HepG2 (cell line): ENCODE data around the gene NEK8. TPM values are rescaled to one million over a fixed set of nuclear protein-coding genes. Genes with fewer than 3 reads are reported as not detected.

ENCODE experiments used
- ATAC-seq: fragments of 200-7000 bp; cut with Tn5 transposase; 3 replicates; pipeline ENCODE4 v1.9.1; 2020; ENCODE audit warnings: mild to moderate bottlenecking, moderate library complexity
- BruUV-seq: library from RNA; stranded (reverse); fragments of 400-500 nt; replicated peaks from 2 replicates; lab custom pipeline; 2021; lab: Mats Ljungman, UMichigan
- CTCF ChIA-PET: fragments of 300-600 bp; formaldehyde crosslinking; extraction: SDS; loops from one replicate; lab custom pipeline; 2021; ENCODE audit warnings: low total read pairs, inconsistent platforms, low intra/inter-chr PET ratio; lab: Yijun Ruan, JAX
- POLR2A ChIA-PET: fragments of 350-600 bp; sonication (Branson Sonifier 250); formaldehyde crosslinking; loops from one replicate; lab custom pipeline; 2020; ENCODE audit warnings: antibody characterized with exemption, inconsistent platforms; lab: Yijun Ruan, JAX
- DNase-seq: peaks from one replicate; pipeline ENCODE4 v3.0.0-alpha.2; 2015; ENCODE audit warnings: low spot score
- FAIRE-seq: peaks from 3 replicates; lab custom pipeline; 2011; peaks lifted over from hg19 to GRCh38; lab: Jason Lieb, UNC
- H2AFZ ChIP-seq: one replicate; pipeline ENCODE4 v1.6.1; 2011; ENCODE audit warnings: low read length, inconsistent platforms
- H3K27ac ChIP-seq: fragments of 300-600 bp; 3 replicates; pipeline ENCODE4 v1.8.0; 2011; ENCODE audit warnings: mixed run types, mild to moderate bottlenecking, mixed read lengths, low read length, inconsistent platforms; ENCODE audit not compliant: insufficient read depth; ENCODE audit errors: extremely low read length
- H3K27me3 ChIP-seq, 2 experiments: fragments of 200-600 bp in 1 of 2; 2 replicates in 1 of 2; 3 replicates in 1 of 2; pipeline versions ENCODE4 v1.6.0 to v1.8.0; 2011; ENCODE audit warnings: low read length in 2 of 2, mild to moderate bottlenecking in 2 of 2, moderate library complexity in 2 of 2, inconsistent platforms in 1 of 2; ENCODE audit not compliant: insufficient read depth in 2 of 2, control insufficient read depth in 1 of 2
- H3K36me3 ChIP-seq, 2 experiments: fragments of 200-600 bp in 1 of 2; replicated peaks in 1 of 2; 2 replicates in 1 of 2; 3 replicates in 1 of 2; pipeline versions ENCODE4 v1.5.1 to v1.8.0; 2011; ENCODE audit warnings: low read length in 2 of 2, inconsistent platforms in 1 of 2; ENCODE audit not compliant: insufficient read depth in 2 of 2, control insufficient read depth in 1 of 2
- H3K4me1 ChIP-seq: 2 replicates; pipeline ENCODE4 v1.5.1; 2012; ENCODE audit warnings: low read length, inconsistent platforms; ENCODE audit not compliant: insufficient read depth
- H3K4me2 ChIP-seq: 2 replicates; pipeline ENCODE4 v1.6.0; 2011; ENCODE audit warnings: low read depth, low read length, inconsistent platforms
- H3K4me3 ChIP-seq, 3 experiments: fragments of 200-600 bp in 1 of 3; sonication (generic), shearing (Covaris generic) in 1 of 3; replicated peaks in 1 of 3; 2 replicates each; pipeline ENCODE4 v1.5.1; 2011 to 2016; ENCODE audit warnings: low read length in 3 of 3, inconsistent platforms in 2 of 3, low read depth in 2 of 3, mild to moderate bottlenecking in 2 of 3, control low read depth in 1 of 3, mixed read lengths in 1 of 3; ENCODE audit not compliant: insufficient read depth in 1 of 3
- H3K79me2 ChIP-seq: one replicate; pipeline ENCODE4 v1.6.1; 2011; ENCODE audit warnings: low read length, inconsistent platforms; ENCODE audit not compliant: insufficient read depth
- H3K9ac ChIP-seq: 2 replicates; pipeline ENCODE4 v1.6.0; 2011; ENCODE audit warnings: mild to moderate bottlenecking, low read depth, low read length, inconsistent platforms; ENCODE audit not compliant: insufficient read depth
- H3K9me3 ChIP-seq: 2 replicates; pipeline ENCODE4 v1.5.1; 2012; ENCODE audit warnings: mild to moderate bottlenecking, low read length
- H4K20me1 ChIP-seq: 2 replicates; pipeline ENCODE4 v1.6.0; 2011; ENCODE audit warnings: inconsistent platforms, mild to moderate bottlenecking, low read length, moderate library complexity; ENCODE audit not compliant: insufficient read depth
- CENPT ChIP-seq: sonication (generic); formaldehyde crosslinking; IDR thresholded peaks from 2 replicates; pipeline ENCODE4 v1.8.0; 2022; ENCODE audit warnings: low read depth, mild to moderate bottlenecking, moderate library complexity, missing genetic modification reagents
- EEA1 ChIP-seq: sonication (generic); formaldehyde crosslinking; IDR thresholded peaks from 2 replicates; pipeline ENCODE4 v1.5.1; 2020; ENCODE audit warnings: mild to moderate bottlenecking, missing genetic modification reagents, borderline replicate concordance
- FOXA1 ChIP-seq, 2 experiments: fragments of 450-650 bp in 1 of 2; sonication (generic) in 1 of 2; formaldehyde crosslinking in 1 of 2; IDR thresholded peaks; 2 replicates each; pipeline versions ENCODE4 v1.4.0 to v1.6.1; 2016 to 2020; ENCODE audit warnings: missing genetic modification reagents in 1 of 2
- HMGA1 ChIP-seq: sonication (generic); formaldehyde crosslinking; conservative IDR thresholded peaks from 2 replicates; pipeline ENCODE4 v1.4.0; 2020; ENCODE audit warnings: missing genetic modification reagents
- JDP2 ChIP-seq: sonication (generic); formaldehyde crosslinking; IDR thresholded peaks from 2 replicates; pipeline ENCODE4 v1.8.1; 2022; ENCODE audit warnings: missing genetic modification reagents, borderline replicate concordance
- POLR2G ChIP-seq: fragments of 200-400 bp; formaldehyde crosslinking; IDR thresholded peaks from 2 replicates; pipeline ENCODE4 v1.6.1; 2018; ENCODE audit warnings: mild to moderate bottlenecking, low read depth, low read length, moderate library complexity
- TFDP1 ChIP-seq: IDR thresholded peaks from 2 replicates; pipeline ENCODE4 v1.6.1; 2016; ENCODE audit warnings: missing compliant biosample characterization, missing genetic modification reagents, borderline replicate concordance
- ZBTB3 ChIP-seq: sonication (generic); formaldehyde crosslinking; IDR thresholded peaks from 2 replicates; pipeline ENCODE4 v1.4.0; 2020; ENCODE audit warnings: low read depth, mild to moderate bottlenecking, moderate library complexity, missing genetic modification reagents, borderline replicate concordance
- ZBTB4 ChIP-seq: sonication (generic); formaldehyde crosslinking; IDR thresholded peaks from 2 replicates; pipeline ENCODE4 v1.4.0; 2020; ENCODE audit warnings: missing genetic modification reagents, mild to moderate bottlenecking, borderline replicate concordance
- ZNF138 ChIP-seq: sonication (generic); formaldehyde crosslinking; IDR thresholded peaks from 2 replicates; pipeline ENCODE4 v1.5.0; 2020; ENCODE audit warnings: mild to moderate bottlenecking, low read depth, missing genetic modification reagents
- ZNF230 ChIP-seq: sonication (generic); formaldehyde crosslinking; IDR thresholded peaks from 2 replicates; pipeline ENCODE4 v1.4.0; 2020; ENCODE audit warnings: mild to moderate bottlenecking, missing genetic modification reagents
- ZNF232 ChIP-seq: sonication (generic); formaldehyde crosslinking; IDR thresholded peaks from 2 replicates; pipeline ENCODE4 v1.4.0; 2020; ENCODE audit warnings: missing genetic modification reagents, borderline replicate concordance
- ZNF251 ChIP-seq: sonication (generic); formaldehyde crosslinking; IDR thresholded peaks from 2 replicates; pipeline ENCODE4 v1.9.0; 2021; ENCODE audit warnings: mild to moderate bottlenecking, missing genetic modification reagents
- ZNF253 ChIP-seq: sonication (generic); formaldehyde crosslinking; IDR thresholded peaks from 2 replicates; pipeline ENCODE4 v1.8.0; 2022; ENCODE audit warnings: mild to moderate bottlenecking, missing genetic modification reagents, borderline replicate concordance
- ZNF782 ChIP-seq: sonication (generic); formaldehyde crosslinking; IDR thresholded peaks from 2 replicates; pipeline ENCODE4 v1.4.0; 2020; ENCODE audit warnings: missing genetic modification reagents, mild to moderate bottlenecking, borderline replicate concordance
- WGBS: methylation state at CpG from one replicate; pipeline ENCODE4 v1.1.6; 2017; ENCODE audit warnings: low lambda C conversion rate; 5-methylcytosine and 5-hydroxymethylcytosine counted together
- in situ Hi-C: cut with HindIII; loops from 2 replicates; pipeline ENCODE4 v1.10.0; 2017; ENCODE audit warnings: low pct_unique_long_range_greater_than_20kb; ENCODE audit not compliant: extremely low pct_ligation_motif_present
- intact Hi-C: fragments of 100-400 bp; cut with micrococcal nuclease; formaldehyde crosslinking; loops from one replicate; pipeline ENCODE4 v1.10.0; 2022; ENCODE audit not compliant: unreplicated experiment
- polyA plus RNA-seq, 8 experiments: library from polyadenylated mRNA; depleted of rRNA in 3 of 8; stranded (reverse) in 7 of 8; unstranded in 1 of 8; fragments of >200 nt; fragmentation: Illumina TruSeq in 4 of 8; extraction: Trizol in 4 of 8; gene quantifications; 2 replicates each; pipeline versions ENCODE4 v1.2.1 to v1.2.3, GENCODE V29; 2011 to 2016; ENCODE audit warnings: low read depth in 4 of 8, missing spikeins in 1 of 8, mixed read lengths in 1 of 8; ENCODE audit not compliant: insufficient read depth in 1 of 8
- total RNA-seq, 5 experiments: library from RNA; depleted of rRNA; stranded (reverse); fragments of >200 nt; fragmentation: Illumina TruSeq; extraction: Trizol; gene quantifications; 2 replicates each; pipeline ENCODE4 v1.2.3, GENCODE V29; 2016; ENCODE audit warnings: low read depth in 1 of 5

Gene NEK8
- total and polyA plus RNA-seq, 2 of the 13 experiments (the other 11 are each of a cell fraction or from before 2014, with no cell fraction given): 5.8 to 13.5 TPM

- in situ Hi-C loops: loop anchor here (25.0 kb wide), 1 partner anchor 377 kb away; no protein-coding TSS in a partner anchor
- CTCF ChIA-PET: no interaction called here
- H3K27me3 ChIP-seq: no peaks in the 10 kb centered on the region
- no peak overlapping the region for H2AFZ ChIP-seq
- DNase-seq: no peak
- ATAC-seq: peak; percentile 24; the same call in 2 of the 3 replicates
- WGBS: no CpG with 5 or more reads among the region's 5 CpGs
- H3K4me3 ChIP-seq: no peak overlapping the region
- H3K79me2 ChIP-seq: no peaks in the 10 kb centered on the region
- no peak for FAIRE-seq
- no peak overlapping the region for H3K9ac ChIP-seq
- no peak overlapping the region for H3K4me2 ChIP-seq
- intact Hi-C loops: no loop called here
- no peaks in the 10 kb centered on the region for H3K4me1 ChIP-seq
- no peak for TF ChIP-seq ZNF232 (CRISPR knock-in tag)
- TF ChIP-seq ZBTB3: no peak
- no peak for TF ChIP-seq ZNF230 (CRISPR knock-in tag)
- no peak for TF ChIP-seq POLR2G
- TF ChIP-seq HMGA1 (CRISPR knock-in tag): no peak
- TF ChIP-seq JDP2: no peak
- no peak for TF ChIP-seq ZNF782
- TF ChIP-seq EEA1 (CRISPR knock-in tag): no peak
- no peak for TF ChIP-seq ZNF253 (CRISPR knock-in tag)
- no peak for TF ChIP-seq TFDP1 (CRISPR knock-in tag)
- no peak for TF ChIP-seq ZNF138
- TF ChIP-seq FOXA1 (IDR thresholded peaks at IDR 0.05): no peak
- TF ChIP-seq FOXA1 (CRISPR knock-in tag; IDR thresholded peaks at IDR 0.05): no peak
- no peak for TF ChIP-seq ZBTB4 (CRISPR knock-in tag)
- no peak for TF ChIP-seq ZNF251 (CRISPR knock-in tag)
- TF ChIP-seq CENPT (CRISPR knock-in tag): no peak
- no peaks in the 10 kb centered on the region for H4K20me1 ChIP-seq
- POLR2A ChIA-PET: interaction anchor here (0.6 to 1.5 kb wide), 2 partner anchors 8 to 16 kb away, joined by 4 to 5 read pairs; partner anchors contain the start of gene RPL23A
- H3K27ac ChIP-seq: no peak overlapping the region
- H3K9me3 ChIP-seq: no peaks in the 10 kb centered on the region
- peaks cover 0 to 11% of the 10 kb centered on the region in 2 experiments; a peak in 2 of 5 replicates for H3K36me3 ChIP-seq
- BruUV-seq: no TSS peak
Measured at GRCh38 chr17:28735242-28735722, 6.7 kb downstream of the NEK8 start.
